ENCODE measurements around the gene CCDC174.

The CCDC174 gene

DNA sequence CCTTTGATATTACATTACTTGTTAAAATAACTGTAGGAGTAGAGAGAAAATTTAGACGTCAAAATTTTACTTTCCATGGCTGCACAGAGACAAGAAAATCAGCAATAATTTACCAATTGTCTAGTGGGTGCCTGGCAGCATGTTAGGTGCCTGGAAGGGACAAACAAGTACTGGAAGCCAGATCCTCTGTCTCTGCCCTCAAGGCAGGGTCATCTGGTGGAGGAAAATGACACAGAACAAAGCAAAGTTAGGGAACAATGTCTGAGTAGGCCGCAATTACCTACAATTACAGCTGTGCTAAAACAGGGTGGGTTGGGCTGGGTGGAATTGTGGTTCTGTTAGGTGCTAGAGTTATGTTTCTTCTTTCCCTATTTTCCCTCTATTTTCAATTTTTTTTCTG, 7.4 kb downstream of the CCDC174 start:
- DNase-seq = no peak

- no peak for DNase-seq
Measured at GRCh38 chr3:14660942-14661341, 9.4 kb downstream of the CCDC174 start.

- DNase-seq = no peak
Measured at GRCh38 chr3:14663396-14664135, 12.0 kb downstream of the CCDC174 start.

GRCh38 chr3:14664170-14664569, 12.6 kb downstream of the CCDC174 start:
- no peak for DNase-seq

DNA sequence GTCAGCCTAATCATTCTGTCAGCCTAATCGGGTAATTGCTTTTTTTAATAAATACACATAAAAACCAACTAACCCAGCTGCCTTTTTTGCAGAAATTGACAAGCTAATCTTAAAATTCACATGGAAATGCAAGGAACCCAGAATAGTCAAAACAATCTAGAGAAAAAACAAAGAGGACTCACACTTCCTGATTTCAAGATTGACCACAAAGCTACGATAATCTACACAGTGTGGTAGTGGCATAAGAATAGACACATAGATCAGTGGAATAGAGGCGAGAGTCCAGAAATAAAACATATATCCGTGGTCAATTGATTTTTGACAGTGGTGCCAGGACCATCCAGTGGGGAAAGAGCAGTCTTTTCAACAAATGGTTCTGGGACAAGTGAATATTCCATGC, 21.0 kb downstream of the CCDC174 start:
- DNase-seq = no peak

GRCh38 chr3:14674841-14675240, 23.3 kb downstream of the CCDC174 start, which contains the start of gene C3orf20:
TSS of gene C3orf20 (plus strand) at chr3:14675141. CDS start at chr3:14682714, 7,573 bp downstream.
- DNase-seq = no peak

DNA sequence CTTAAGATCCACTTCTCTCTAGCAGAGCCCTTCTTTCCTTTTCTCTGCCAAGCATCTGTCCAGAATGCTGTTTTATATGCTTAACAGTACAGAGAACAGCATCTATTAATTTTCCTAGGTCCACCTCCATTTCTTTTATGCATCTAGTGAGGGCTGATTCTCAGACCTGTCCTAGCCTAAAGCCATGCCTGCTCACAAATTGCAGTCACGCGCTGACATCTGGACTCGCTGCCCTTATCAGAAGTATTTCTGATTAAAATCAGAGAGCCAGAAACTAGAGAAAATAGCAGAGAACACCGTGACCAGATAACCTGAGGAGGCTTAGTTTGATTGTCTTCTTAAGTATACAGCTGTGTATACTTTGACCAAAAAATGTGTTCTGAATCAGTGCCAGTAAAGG, 25.3 kb downstream of the CCDC174 start:
- DNase-seq = no peak

GRCh38 chr3:14678015-14678503, 26.5 kb downstream of the CCDC174 start:
- DNase-seq = no peak

GRCh38 chr3:14680115-14680514, 28.6 kb downstream of the CCDC174 start:
- no peak for DNase-seq

GRCh38 chr3:14680716-14681115, 29.2 kb downstream of the CCDC174 start:
- DNase-seq = no peak

DNA sequence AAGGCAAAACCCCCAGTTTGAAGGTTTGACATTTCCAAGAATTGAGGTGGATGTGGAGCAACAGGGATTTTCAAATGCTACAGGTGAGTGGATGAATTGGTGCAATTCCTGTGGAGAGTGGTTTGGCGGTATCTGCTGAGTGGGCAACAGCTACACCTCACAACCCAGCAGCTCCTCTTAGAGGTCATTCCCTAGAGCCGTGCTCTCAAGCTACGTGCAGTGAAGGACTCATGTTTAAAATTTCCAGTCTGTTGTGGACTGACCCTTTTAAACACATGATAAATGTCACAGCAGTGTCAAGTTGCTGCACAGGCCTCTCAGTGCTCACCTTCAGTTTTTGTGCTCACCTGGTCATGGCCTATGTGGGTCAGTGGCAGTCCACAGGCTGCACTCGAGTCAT, 32.9 kb downstream of the CCDC174 start:
- DNase-seq = no peak

DNA sequence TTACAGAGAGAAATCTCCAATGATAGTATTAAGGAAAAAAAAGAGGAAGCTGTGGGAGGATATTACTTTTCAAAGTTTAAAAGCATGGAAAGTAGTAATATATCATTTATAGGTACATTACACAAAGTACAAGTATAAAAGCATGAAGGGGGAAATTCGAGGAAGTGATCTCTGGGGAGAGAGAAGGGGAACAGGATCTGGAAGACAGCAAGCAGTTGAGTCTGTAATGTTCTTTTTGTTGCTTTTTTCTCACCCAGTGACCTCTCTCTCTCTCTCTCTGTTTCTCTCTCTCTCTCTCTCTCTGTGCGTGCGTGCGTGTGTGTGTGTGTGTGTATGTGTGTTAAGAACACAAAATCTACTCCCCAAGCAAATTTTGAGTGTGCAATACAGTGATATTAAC, 33.6 kb downstream of the CCDC174 start:
- DNase-seq = no peak

DNA sequence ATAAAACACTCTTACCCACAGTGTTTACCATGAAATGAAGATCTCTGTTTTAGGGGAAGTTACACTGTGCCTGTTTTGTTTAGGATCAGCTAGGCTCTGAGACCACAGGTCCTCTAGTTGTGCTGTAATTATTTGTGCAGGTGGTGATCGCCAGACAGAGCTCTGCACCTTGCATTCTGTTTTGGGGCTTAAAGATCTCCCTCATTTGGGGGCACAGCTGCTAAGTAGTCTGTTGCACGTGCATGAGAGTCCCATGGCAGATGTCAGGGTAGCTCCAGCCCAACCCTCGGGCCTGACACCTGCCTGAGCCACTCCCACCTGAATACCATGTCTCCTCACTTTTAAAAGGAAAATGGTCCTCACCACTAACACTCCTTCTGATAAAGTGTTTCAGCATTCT, 35.8 kb downstream of the CCDC174 start:
- no peak for DNase-seq

- no peak for DNase-seq
Measured at GRCh38 chr3:14688525-14688924, 37.0 kb downstream of the CCDC174 start.

- DNase-seq = no peak
Measured at GRCh38 chr3:14689247-14689980, 37.9 kb downstream of the CCDC174 start.

DNA sequence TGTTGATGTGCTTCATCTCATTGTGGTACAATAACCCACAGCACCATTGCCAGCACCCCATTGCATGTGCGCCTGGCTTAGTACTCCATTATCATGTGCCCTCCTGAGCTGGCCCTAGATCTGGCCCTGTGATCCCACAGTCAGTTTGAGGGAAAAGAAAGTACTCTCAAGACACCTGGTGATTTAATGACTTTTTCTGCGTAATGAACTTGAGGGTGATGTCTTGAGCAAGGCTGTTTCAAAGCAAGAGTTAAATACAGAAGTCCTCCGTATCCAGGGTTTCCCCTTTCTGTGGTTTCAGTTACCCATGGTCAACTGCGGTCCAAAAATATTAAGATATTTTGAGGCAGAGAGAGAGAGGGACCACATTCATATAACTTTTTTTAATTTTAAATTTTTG, 39.7 kb downstream of the CCDC174 start:
- no peak for DNase-seq

DNA sequence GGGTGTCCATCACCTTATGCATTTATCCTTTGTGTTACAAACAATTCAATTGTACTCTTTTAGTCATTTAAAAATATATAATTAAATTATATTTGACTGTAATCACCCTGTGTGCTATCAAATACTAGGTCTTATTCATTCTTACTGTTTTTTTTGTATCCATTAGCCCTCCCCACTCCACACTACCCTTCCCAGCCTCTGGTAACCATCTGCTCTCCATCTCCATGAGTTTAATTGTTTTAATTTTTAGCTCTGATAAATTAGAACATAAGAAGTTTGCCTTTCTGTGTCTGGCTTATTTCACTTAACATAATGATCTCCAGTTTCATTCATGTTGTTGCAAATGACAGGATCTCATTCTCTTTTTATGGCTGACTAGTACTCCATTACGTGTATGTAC, 40.2 kb downstream of the CCDC174 start:
- no peak for DNase-seq

- DNase-seq = no peak
Measured at GRCh38 chr3:14698601-14699244, 47.2 kb downstream of the CCDC174 start.

GRCh38 chr3:14699643-14700042, 48.1 kb downstream of the CCDC174 start:
- no peak for DNase-seq

DNA sequence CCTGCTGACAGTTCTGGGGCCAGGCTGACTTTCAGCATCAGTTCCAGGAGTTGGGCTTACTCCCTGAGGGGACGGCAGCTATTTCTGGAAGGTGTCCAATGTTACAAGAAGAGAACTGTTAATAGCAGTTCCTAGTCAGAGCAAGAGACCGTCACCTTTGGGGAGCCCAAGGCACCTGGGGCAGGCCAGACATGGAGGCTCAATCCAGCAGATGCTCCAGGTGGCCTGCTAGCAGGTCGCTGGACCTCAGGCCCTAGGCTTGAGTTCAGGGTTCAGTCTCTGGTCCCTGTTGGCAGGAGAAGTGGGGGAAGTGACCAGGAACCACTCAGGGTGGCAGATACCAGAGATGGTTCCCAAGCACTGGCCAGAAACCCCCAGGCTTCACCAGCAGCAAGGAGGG, 49.3 kb downstream of the CCDC174 start:
- no peak for DNase-seq

DNA sequence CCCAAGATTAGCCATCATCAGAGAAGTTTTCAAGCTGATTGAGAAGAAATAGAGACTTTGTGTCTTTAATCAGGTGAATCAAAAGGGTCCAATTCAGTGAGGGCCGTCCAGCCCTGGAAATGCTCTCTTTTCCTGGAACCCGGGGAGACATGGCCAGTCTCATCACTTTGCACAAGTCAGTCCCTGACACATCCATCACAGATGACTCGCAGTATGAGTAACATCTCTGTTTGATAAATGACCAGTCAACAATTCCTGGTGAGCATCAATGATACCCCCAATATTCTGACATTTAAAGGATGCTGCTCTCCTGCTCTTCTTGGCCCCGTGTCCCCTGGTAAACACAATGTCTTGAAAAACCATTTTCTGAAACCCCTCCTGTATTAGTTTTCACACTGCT, 50.1 kb downstream of the CCDC174 start:
- no peak for DNase-seq

- DNase-seq = no peak
Measured at GRCh38 chr3:14703128-14703750, 51.7 kb downstream of the CCDC174 start.

- DNase-seq = no peak
Measured at GRCh38 chr3:14703791-14704190, 52.2 kb downstream of the CCDC174 start.

All from NCI-H446 treated with DMSO at 0.1 percent for 48 hours (cell line).